Activated gamma-delta T cell treated with anti-CD3 and anti-CD28 coated beads, Interleukin-2, amount 50 U/mL, for 16 hours (primary cell): ENCODE measurements around the gene PRSS38.

Source experiments
- DNase-seq: peaks from one replicate; pipeline ENCODE4 v3.0.0-alpha.2; 2020; ENCODE audit warnings: low read depth

PRSS38 gene

GRCh38 chr1:227793948-227794816, 21.3 kb upstream of the PRSS38 start:
- DNase-seq, result no peak

GRCh38 chr1:227794817-227795192, 20.7 kb upstream of the PRSS38 start:
- DNase-seq, result no peak

GRCh38 chr1:227795732-227796131, 19.7 kb upstream of the PRSS38 start:
- no peak for DNase-seq

- no peak for DNase-seq
These were observed 19.0 kb upstream of the PRSS38 start for GRCh38 chr1:227796359-227796915.

GRCh38 chr1:227797144-227797543, 18.3 kb upstream of the PRSS38 start:
- DNase-seq, result no peak

GRCh38 chr1:227797625-227798024, 17.9 kb upstream of the PRSS38 start:
- DNase-seq, result no peak

GRCh38 chr1:227798078-227798802, 17.2 kb upstream of the PRSS38 start:
- DNase-seq, result no peak

GRCh38 chr1:227799756-227800155, 15.7 kb upstream of the PRSS38 start:
- DNase-seq, result no peak

GRCh38 chr1:227803933-227804332, 11.5 kb upstream of the PRSS38 start:
- DNase-seq, result no peak

GRCh38 chr1:227805606-227806197, 9.8 kb upstream of the PRSS38 start:
- DNase-seq, result no peak

GRCh38 chr1:227808566-227808965, 6.9 kb upstream of the PRSS38 start:
- no peak for DNase-seq

GRCh38 chr1:227809026-227809425, 6.4 kb upstream of the PRSS38 start:
- no peak for DNase-seq

- no peak for DNase-seq
These were observed 1.5 kb upstream of the PRSS38 start for GRCh38 chr1:227813962-227814361.

- no peak for DNase-seq
These were observed 1.4 kb downstream of the PRSS38 start for GRCh38 chr1:227816750-227817446.

- no peak for DNase-seq
These were observed 8.1 kb downstream of the PRSS38 start for GRCh38 chr1:227823537-227823936.

- DNase-seq, result no peak
These were observed 8.7 kb downstream of the PRSS38 start for GRCh38 chr1:227824204-227824603.

GRCh38 chr1:227828786-227829185, 13.3 kb downstream of the PRSS38 start:
- no peak for DNase-seq

- no peak for DNase-seq
These were observed 22.7 kb downstream of the PRSS38 start for GRCh38 chr1:227838181-227838580.

GRCh38 chr1:227841096-227841495, 25.6 kb downstream of the PRSS38 start:
- no peak for DNase-seq

GRCh38 chr1:227844320-227845146, 29.1 kb downstream of the PRSS38 start:
- no peak for DNase-seq

GRCh38 chr1:227845147-227845458, 29.6 kb downstream of the PRSS38 start:
- no peak for DNase-seq
